ENCODE data around the gene TSEN34.
"Not testable (repeated sequence)": the region's sequence is repeated elsewhere in the genome, so short reads cannot be mapped to it uniquely, and the experiment has no call there.

Gene TSEN34

GRCh38 chr19:54186934-54187381 is 4.2 kb upstream of the TSEN34 start:
- peaks cover 4% of the 10 kb centered on the region; the same call in 1 of the 2 replicates for H3K4me1 ChIP-seq
- no peaks in the 10 kb centered on the region for H3K27me3 ChIP-seq (ENCODE audit: low read depth)
- H3K9me3 ChIP-seq: no peaks in the 10 kb centered on the region
- DNase-seq (ENCODE audit: low spot score in 2 of 2): no peak
- H3K4me3 ChIP-seq: no peak overlapping the region
- in situ Hi-C loops (cut with MboI; ENCODE audit: low sequenced_read_pairs): loop anchor here (25.0 kb wide), 1 partner anchor 1475 kb away; the partner anchor contains the start of gene U2AF2
- peaks cover 14% of the 10 kb centered on the region for H3K36me3 ChIP-seq (replicated peaks)

DNA sequence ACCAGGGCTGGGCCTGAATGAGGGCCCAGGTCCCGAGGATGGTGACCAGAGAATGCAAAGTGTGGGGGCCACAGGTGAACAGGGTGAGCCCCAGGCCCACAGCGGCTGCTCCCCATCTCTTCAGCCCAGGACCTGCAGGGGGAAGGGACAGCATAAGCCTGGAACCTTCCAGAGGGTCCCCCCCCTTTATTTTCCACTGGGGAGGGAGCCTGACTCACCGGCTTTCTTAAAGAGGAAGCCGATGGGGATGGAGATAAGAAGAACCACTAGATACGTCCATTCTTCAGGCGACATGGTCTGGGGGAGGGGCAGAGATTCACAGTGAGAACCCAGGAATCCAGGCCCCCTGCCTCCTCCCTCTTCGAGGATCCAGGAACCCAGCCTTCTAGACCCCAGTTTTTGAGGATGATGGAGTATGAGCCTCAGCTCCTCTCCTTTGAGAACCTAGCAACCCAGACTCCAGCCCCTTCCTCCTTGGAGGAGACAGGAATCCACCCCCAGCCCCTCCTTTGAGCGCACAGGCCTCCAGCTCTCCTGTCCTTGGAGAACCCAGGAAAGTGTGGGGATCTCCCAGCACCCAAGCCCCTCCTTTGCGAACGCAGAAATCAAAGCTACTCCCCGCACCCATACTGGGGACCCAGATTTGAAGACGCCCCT is 2.8 kb upstream of the TSEN34 start:
- H3K4me1 ChIP-seq: peaks cover 6% of the 10 kb centered on the region; the same call in 1 of the 2 replicates
- H3K4me3 ChIP-seq: peak overlapping the region; percentile 56
- in situ Hi-C loops (cut with MboI; ENCODE audit: low sequenced_read_pairs): loop anchor here (25.0 kb wide), 1 partner anchor 1474 kb away; the partner anchor contains the start of gene U2AF2
- H3K9me3 ChIP-seq: no peaks in the 10 kb centered on the region
- H3K27me3 ChIP-seq (ENCODE audit: low read depth): no peaks in the 10 kb centered on the region
- DNase-seq (ENCODE audit: low spot score in 2 of 2): no peak
- peaks cover 15% of the 10 kb centered on the region for H3K36me3 ChIP-seq (replicated peaks)

GRCh38 chr19:54189145-54189734 is 1.9 kb upstream of the TSEN34 start, which contains the start of gene MBOAT7:
Gene MBOAT7, minus strand, starts transcription at chr19:54189580. Its CDS starts 1,072 bp downstream, at chr19:54188508.
- peaks cover 22% of the 10 kb centered on the region for H3K36me3 ChIP-seq (replicated peaks)
- peak within 1 kb of the TSS; percentile 99 for H3K4me3 ChIP-seq
- H3K27me3 ChIP-seq (ENCODE audit: low read depth): no peaks in the 10 kb centered on the region
- DNase-seq (ENCODE audit: low spot score in 2 of 2): no peak
- H3K4me1 ChIP-seq: peaks cover 6% of the 10 kb centered on the region; the same call in 1 of the 2 replicates
- in situ Hi-C loops (cut with MboI; ENCODE audit: low sequenced_read_pairs): loop anchor here (25.0 kb wide), 1 partner anchor 1473 kb away; the partner anchor contains the start of gene U2AF2
- H3K9me3 ChIP-seq: no peaks in the 10 kb centered on the region

- Histone ChIP-seq H3K27me3 (ENCODE audit: low read depth) (no peaks in the 10 kb centered on the region), H3K4me1 (peaks cover 6% of the 10 kb centered on the region; the same call in 1 of the 2 replicates), H3K4me3 (peak overlapping the region; percentile 99), H3K36me3 (replicated peaks) (peaks cover 27% of the 10 kb centered on the region), H3K9me3 (no peaks in the 10 kb centered on the region)
- in situ Hi-C loops (cut with MboI; ENCODE audit: low sequenced_read_pairs): loop anchor here (25.0 kb wide), 1 partner anchor 1472 kb away; the partner anchor contains the start of gene U2AF2
- peak; percentile 99 to 100 for DNase-seq (ENCODE audit: low spot score in 2 of 2)
Measured at GRCh38 chr19:54189735-54190502, 1.2 kb upstream of the TSEN34 start.

DNA sequence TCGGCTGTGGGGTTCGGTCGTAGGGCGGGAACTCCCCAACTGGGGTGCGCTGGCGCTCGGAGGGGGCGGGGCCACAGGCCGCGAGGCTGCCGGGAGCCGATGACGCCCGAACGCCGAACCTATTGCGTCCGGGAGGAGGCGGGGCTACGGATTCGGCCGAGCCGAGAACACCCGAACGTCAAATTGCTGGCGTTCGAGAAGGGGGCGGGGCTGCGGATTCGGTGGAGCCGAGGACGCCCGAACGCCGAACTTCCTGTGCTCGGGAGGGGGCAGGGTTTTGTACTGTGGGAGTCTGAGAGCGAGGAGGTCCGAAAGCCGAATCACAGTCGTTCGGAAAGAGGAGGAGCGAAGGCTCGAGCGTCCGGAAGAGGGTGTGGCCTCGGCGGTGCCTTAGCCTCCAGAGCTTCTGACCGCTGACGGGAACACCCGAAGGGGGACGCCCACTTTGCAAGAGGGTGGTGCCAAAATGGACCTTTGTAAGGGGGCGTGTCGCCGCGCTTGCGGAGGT is 551 bp upstream of the TSEN34 start:
- peak; percentile 97 to 100 for DNase-seq (ENCODE audit: low spot score in 2 of 2)
- no peaks in the 10 kb centered on the region for H3K9me3 ChIP-seq
- H3K4me1 ChIP-seq: peaks cover 6% of the 10 kb centered on the region; the same call in 1 of the 2 replicates
- in situ Hi-C loops (cut with MboI; ENCODE audit: low sequenced_read_pairs): loop anchor here (25.0 kb wide), 1 partner anchor 1472 kb away; the partner anchor contains the start of gene U2AF2
- no peaks in the 10 kb centered on the region for H3K27me3 ChIP-seq (ENCODE audit: low read depth)
- H3K4me3 ChIP-seq: peak overlapping the region; percentile 99
- peaks cover 27% of the 10 kb centered on the region for H3K36me3 ChIP-seq (replicated peaks)

DNA sequence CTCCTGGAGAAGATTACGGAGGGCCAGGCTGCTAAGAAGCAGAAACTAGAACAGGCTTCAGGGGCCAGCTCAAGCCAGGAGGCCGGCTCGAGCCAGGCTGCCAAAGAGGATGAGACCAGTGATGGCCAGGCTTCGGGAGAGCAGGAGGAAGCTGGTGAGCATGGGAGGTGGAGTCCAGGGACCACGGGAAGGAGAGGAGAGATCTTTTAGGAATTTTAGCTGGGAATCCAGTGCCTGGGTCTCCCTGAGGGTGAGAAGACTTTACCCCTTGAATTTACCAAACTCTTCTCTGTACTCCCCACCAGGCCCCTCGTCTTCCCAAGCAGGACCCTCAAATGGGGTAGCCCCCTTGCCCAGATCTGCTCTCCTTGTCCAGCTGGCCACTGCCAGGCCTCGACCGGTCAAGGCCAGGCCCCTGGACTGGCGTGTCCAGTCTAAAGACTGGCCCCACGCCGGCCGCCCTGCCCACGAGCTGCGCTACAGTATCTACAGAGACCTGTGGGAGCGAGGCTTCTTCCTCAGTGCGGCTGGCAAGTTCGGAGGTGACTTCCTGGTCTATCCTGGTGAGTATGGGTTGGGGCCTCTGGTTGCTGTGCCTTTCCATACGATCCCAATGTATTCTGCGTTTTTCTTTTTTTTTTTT is 824 bp downstream of the TSEN34 start:
- H3K4me3 ChIP-seq: peak overlapping the region; percentile 99
- no peaks in the 10 kb centered on the region for H3K9me3 ChIP-seq
- no peaks in the 10 kb centered on the region for H3K27me3 ChIP-seq (ENCODE audit: low read depth)
- no peak for DNase-seq (ENCODE audit: low spot score in 2 of 2)
- in situ Hi-C loops (cut with MboI; ENCODE audit: low sequenced_read_pairs): loop anchor here (25.0 kb wide), 1 partner anchor 1470 kb away; the partner anchor contains the start of gene U2AF2
- peaks cover 6% of the 10 kb centered on the region; the same call in 1 of the 2 replicates for H3K4me1 ChIP-seq
- peaks cover 22% of the 10 kb centered on the region for H3K36me3 ChIP-seq (replicated peaks)

DNA sequence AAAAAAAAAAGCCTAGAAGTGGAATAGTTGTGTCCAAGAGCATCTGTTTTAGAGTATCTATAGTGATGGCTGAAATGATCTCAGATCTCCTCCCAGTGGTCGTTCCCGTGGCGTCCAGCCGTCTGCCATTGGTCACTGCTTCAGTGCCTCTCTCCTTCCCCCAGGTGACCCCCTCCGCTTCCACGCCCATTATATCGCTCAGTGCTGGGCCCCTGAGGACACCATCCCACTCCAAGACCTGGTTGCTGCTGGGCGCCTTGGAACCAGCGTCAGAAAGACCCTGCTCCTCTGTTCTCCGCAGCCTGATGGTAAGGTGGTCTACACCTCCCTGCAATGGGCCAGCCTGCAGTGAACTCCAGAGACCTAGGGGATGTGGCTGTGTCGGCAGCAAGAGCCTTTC is 1.9 kb downstream of the TSEN34 start:
- H3K36me3 ChIP-seq (replicated peaks): peaks cover 18% of the 10 kb centered on the region
- in situ Hi-C loops (cut with MboI; ENCODE audit: low sequenced_read_pairs): loop anchor here (25.0 kb wide), 1 partner anchor 1469 kb away; the partner anchor contains the start of gene U2AF2
- H3K9me3 ChIP-seq: no peaks in the 10 kb centered on the region
- H3K4me3 ChIP-seq: no peak overlapping the region
- no peaks in the 10 kb centered on the region for H3K27me3 ChIP-seq (ENCODE audit: low read depth)
- peaks cover 6% of the 10 kb centered on the region; the same call in 1 of the 2 replicates for H3K4me1 ChIP-seq
- no peak for DNase-seq (ENCODE audit: low spot score in 2 of 2)

- not testable (repeated sequence) for DNase-seq (ENCODE audit: low spot score in 2 of 2); H3K9me3 ChIP-seq; H3K4me1 ChIP-seq; H3K27me3 ChIP-seq (ENCODE audit: low read depth); H3K4me3 ChIP-seq
- peaks cover 18% of the 10 kb centered on the region for H3K36me3 ChIP-seq (replicated peaks)
- in situ Hi-C loops (cut with MboI; ENCODE audit: low sequenced_read_pairs): loop anchor here (25.0 kb wide), 1 partner anchor 1468 kb away; the partner anchor contains the start of gene U2AF2
Measured at GRCh38 chr19:54194463-54194862, 3.4 kb downstream of the TSEN34 start.

DNA sequence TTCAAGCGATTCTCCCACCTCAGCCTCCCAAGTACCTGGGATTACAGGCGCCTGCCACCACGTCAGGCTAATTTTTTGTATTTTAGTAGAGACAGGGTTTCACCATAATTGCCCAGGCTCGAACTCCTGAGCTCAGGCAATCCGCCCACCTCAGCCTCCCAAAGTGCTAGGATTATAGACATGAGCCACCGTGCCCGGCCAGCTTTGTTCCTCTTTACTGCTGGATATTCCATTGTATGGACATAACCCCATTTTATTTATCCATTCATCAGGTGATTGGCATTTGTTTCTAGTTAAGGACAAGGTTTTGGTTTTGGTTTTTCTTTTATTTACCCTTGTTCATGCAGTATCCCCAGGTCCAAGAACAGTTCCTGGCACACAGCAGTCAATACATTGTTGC is 5.4 kb downstream of the TSEN34 start:
- no peak for DNase-seq (ENCODE audit: low spot score in 2 of 2)
- Histone ChIP-seq H3K9me3 (no peaks in the 10 kb centered on the region), H3K4me1 (peaks cover 8% of the 10 kb centered on the region), H3K4me3 (no peak overlapping the region), H3K36me3 (replicated peaks) (peaks cover 26% of the 10 kb centered on the region), H3K27me3 (ENCODE audit: low read depth) (no peaks in the 10 kb centered on the region)
- in situ Hi-C loops (cut with MboI; ENCODE audit: low sequenced_read_pairs): loop anchor here (25.0 kb wide), 1 partner anchor 1466 kb away; the partner anchor contains the start of gene U2AF2

DNA sequence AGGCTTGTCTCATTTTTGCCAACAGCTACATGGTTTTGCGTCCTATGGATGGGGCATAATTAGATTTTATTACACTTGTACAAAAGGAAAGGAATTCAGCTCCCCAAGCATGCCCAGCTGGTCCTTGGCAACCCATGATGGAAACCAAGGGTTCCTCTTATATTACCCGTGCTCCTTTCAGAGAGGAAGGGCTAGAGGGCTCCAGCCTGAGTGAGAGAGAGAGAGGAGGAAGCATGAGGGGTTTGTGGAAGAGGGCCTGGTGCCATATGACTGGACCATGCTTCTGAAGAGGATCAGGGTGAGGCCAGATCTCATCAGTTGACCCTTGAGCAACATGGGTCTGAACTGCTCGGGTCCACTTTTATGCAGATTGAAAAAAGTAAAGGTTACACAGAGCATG is 6.0 kb downstream of the TSEN34 start:
- Histone ChIP-seq H3K9me3 (no peaks in the 10 kb centered on the region), H3K4me3 (no peak overlapping the region), H3K4me1 (peaks cover 12% of the 10 kb centered on the region), H3K36me3 (replicated peaks) (peaks cover 32% of the 10 kb centered on the region), H3K27me3 (ENCODE audit: low read depth) (no peaks in the 10 kb centered on the region)
- DNase-seq (ENCODE audit: low spot score in 2 of 2): no peak
- in situ Hi-C loops (cut with MboI; ENCODE audit: low sequenced_read_pairs): loop anchor here (25.0 kb wide), 1 partner anchor 1465 kb away; the partner anchor contains the start of gene U2AF2

DNA sequence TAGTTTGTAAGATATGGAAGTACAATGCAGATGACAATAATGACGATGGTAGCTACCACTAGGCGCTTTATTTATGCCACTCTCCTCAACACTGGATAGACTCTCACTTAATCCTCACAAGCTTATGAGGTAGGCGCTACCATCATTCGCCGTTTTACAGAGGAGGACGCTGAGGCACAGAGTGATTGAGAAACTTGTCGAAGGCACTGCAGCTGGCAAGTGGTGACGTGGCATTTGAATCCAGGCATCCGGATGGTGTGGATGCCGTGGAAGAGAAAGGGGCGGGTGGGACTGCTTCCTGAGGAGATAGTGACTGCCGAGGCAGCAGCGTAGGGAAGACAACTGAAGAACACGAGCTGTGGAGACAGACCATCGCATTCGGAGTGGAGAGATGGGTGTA is 8.3 kb downstream of the TSEN34 start:
- peaks cover 39% of the 10 kb centered on the region for H3K36me3 ChIP-seq (replicated peaks)
- in situ Hi-C loops (cut with MboI; ENCODE audit: low sequenced_read_pairs): loop anchor here (25.0 kb wide), 1 partner anchor 1463 kb away; the partner anchor contains the start of gene U2AF2
- H3K4me3 ChIP-seq: no peak overlapping the region
- peaks cover 28% of the 10 kb centered on the region for H3K4me1 ChIP-seq
- DNase-seq (ENCODE audit: low spot score in 2 of 2): no peak
- no peaks in the 10 kb centered on the region for H3K27me3 ChIP-seq (ENCODE audit: low read depth)
- H3K9me3 ChIP-seq: no peaks in the 10 kb centered on the region

GRCh38 chr19:54201172-54201701 is 10.1 kb downstream of the TSEN34 start:
- peaks cover 29% of the 10 kb centered on the region for H3K4me1 ChIP-seq
- peaks cover 55% of the 10 kb centered on the region for H3K36me3 ChIP-seq (replicated peaks)
- peak overlapping the region; percentile 79 for H3K4me3 ChIP-seq
- no peaks in the 10 kb centered on the region for H3K27me3 ChIP-seq (ENCODE audit: low read depth)
- no peak for DNase-seq (ENCODE audit: low spot score in 2 of 2)
- no peaks in the 10 kb centered on the region for H3K9me3 ChIP-seq
- in situ Hi-C loops (cut with MboI; ENCODE audit: low sequenced_read_pairs): no loop called here

Data from HAP-1 (cell line).